Gastroesophageal sphincter (tissue), 3 donors: ENCODE results near the gene HTR3E.
"Not testable (repeated sequence)": the region's sequence is repeated elsewhere in the genome, so short reads cannot be mapped to it uniquely, and the experiment has no call there.

Source experiments
- EP300 ChIP-seq: sonication (generic); formaldehyde crosslinking; IDR thresholded peaks from one replicate; pipeline ENCODE4 v1.6.1; 2017; ENCODE audit warnings: antibody characterized with exemption, mild to moderate bottlenecking
- POLR2A ChIP-seq, 2 donors: fragments of 450-650 bp; IDR thresholded peaks; one replicate each; pipeline ENCODE4 v1.6.1; 2017; ENCODE audit warnings: antibody characterized with exemption in 2 of 2, mild to moderate bottlenecking in 2 of 2, moderate library complexity in 1 of 2
- TF ChIP-seq, protein P1 (sequence below), 4 experiments: fragments of 200-600 bp in 2 of 4; fragments of 450-650 bp in 2 of 4; sonication (generic) in 1 of 4; IDR thresholded peaks; one replicate each; pipeline ENCODE4 v1.5.1; 2017 to 2019; ENCODE audit warnings: antibody characterized with exemption in 4 of 4, mild to moderate bottlenecking in 2 of 4, moderate library complexity in 2 of 4

DNA sequence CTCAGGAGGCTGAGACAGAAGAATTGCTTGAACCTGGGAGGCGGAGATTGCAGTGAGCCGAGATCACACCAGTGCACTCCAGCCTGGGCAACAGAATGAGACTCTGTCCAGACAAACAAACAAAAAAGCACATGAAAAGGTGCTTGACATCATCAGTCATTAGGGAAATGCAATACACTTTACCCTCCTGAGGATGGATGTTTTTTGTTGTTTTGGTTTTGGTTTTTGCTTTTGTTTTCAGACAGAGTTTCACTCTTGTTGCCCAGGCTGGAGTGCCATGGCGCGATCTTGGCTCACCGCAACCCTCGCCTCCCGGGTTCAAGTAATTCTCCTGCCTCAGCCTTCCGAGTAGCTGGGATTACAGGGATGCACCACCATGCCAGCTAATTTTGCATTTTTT is 24.2 kb downstream of the HTR3E start:
- TF ChIP-seq POLR2A (IDR thresholded peaks at IDR 0.05); EP300: not testable (repeated sequence)
- TF ChIP-seq, protein P1, sequence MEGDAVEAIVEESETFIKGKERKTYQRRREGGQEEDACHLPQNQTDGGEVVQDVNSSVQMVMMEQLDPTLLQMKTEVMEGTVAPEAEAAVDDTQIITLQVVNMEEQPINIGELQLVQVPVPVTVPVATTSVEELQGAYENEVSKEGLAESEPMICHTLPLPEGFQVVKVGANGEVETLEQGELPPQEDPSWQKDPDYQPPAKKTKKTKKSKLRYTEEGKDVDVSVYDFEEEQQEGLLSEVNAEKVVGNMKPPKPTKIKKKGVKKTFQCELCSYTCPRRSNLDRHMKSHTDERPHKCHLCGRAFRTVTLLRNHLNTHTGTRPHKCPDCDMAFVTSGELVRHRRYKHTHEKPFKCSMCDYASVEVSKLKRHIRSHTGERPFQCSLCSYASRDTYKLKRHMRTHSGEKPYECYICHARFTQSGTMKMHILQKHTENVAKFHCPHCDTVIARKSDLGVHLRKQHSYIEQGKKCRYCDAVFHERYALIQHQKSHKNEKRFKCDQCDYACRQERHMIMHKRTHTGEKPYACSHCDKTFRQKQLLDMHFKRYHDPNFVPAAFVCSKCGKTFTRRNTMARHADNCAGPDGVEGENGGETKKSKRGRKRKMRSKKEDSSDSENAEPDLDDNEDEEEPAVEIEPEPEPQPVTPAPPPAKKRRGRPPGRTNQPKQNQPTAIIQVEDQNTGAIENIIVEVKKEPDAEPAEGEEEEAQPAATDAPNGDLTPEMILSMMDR (IDR thresholded peaks at IDR 0.05), result not testable (repeated sequence)
